Keratinocyte (primary cell): ENCODE data around the gene TMC8. TPM values are rescaled to one million over a fixed set of nuclear protein-coding genes. Genes with fewer than 3 reads are reported as not detected.
A peak's percentile ranks its signal among the peaks of the same experiment; 100 is the strongest.

Experiments used
- DNase-seq: peaks from one replicate; pipeline ENCODE4 v3.0.0-alpha.2; 2011; ENCODE audit warnings: low read depth, missing footprints, low spot score
- FAIRE-seq: peaks from 2 replicates; lab custom pipeline; 2011; peaks lifted over from hg19 to GRCh38; lab: Jason Lieb, UNC
- H2AFZ ChIP-seq: 2 replicates; pipeline ENCODE4 v1.6.0; 2012; ENCODE audit warnings: low read length, control low read depth, inconsistent platforms; ENCODE audit not compliant: control insufficient read depth
- H3K27ac ChIP-seq: 2 replicates; pipeline ENCODE4 v1.5.1; 2011; ENCODE audit warnings: low read length; ENCODE audit not compliant: control insufficient read depth, insufficient read depth
- H3K27me3 ChIP-seq: 3 replicates; pipeline ENCODE4 v1.6.0; 2011; ENCODE audit warnings: low read length; ENCODE audit not compliant: control insufficient read depth, insufficient read depth; ENCODE audit errors: extremely low read depth
- H3K36me3 ChIP-seq, 2 experiments: 2 replicates in 1 of 2; 3 replicates in 1 of 2; pipeline ENCODE4 v1.5.1; 2011; ENCODE audit warnings: low read length in 2 of 2, mild to moderate bottlenecking in 1 of 2; ENCODE audit not compliant: control insufficient read depth in 2 of 2, insufficient read depth in 2 of 2; ENCODE audit errors: extremely low read depth in 1 of 2
- H3K4me1 ChIP-seq: 3 replicates; pipeline ENCODE4 v1.5.1; 2011; ENCODE audit warnings: low read length; ENCODE audit not compliant: control insufficient read depth, insufficient read depth; ENCODE audit errors: extremely low read depth
- H3K4me2 ChIP-seq: 3 replicates; pipeline ENCODE4 v1.6.0; 2011; ENCODE audit warnings: low read depth, low read length; ENCODE audit not compliant: control insufficient read depth, insufficient read depth; ENCODE audit errors: extremely low read depth
- H3K4me3 ChIP-seq, 3 experiments: fragments of 200-600 bp in 1 of 3; sonication (generic) in 1 of 3; 2 replicates in 2 of 3; 3 replicates in 1 of 3; pipeline ENCODE4 v1.5.1; 2011 to 2016; ENCODE audit warnings: low read length in 3 of 3, mild to moderate bottlenecking in 3 of 3, control low read depth in 2 of 3, inconsistent platforms in 1 of 3, low read depth in 1 of 3, mixed read lengths in 1 of 3, mixed run types in 1 of 3, moderate library complexity in 1 of 3; ENCODE audit not compliant: control insufficient read depth in 2 of 3, insufficient read depth in 2 of 3; ENCODE audit errors: extremely low read depth in 1 of 3
- H3K79me2 ChIP-seq: 2 replicates; pipeline ENCODE4 v1.6.0; 2012; ENCODE audit warnings: low read length; ENCODE audit not compliant: control insufficient read depth, insufficient read depth
- H3K9ac ChIP-seq: 3 replicates; pipeline ENCODE4 v1.6.0; 2011; ENCODE audit warnings: low read length; ENCODE audit not compliant: control insufficient read depth, insufficient read depth; ENCODE audit errors: extremely low read depth
- H3K9me1 ChIP-seq: 3 replicates; pipeline ENCODE4 v1.6.0; 2011; ENCODE audit warnings: low read length; ENCODE audit not compliant: control insufficient read depth, insufficient read depth; ENCODE audit errors: extremely low read depth
- H3K9me3 ChIP-seq: 2 replicates; pipeline ENCODE4 v1.5.1; 2012; ENCODE audit warnings: low read depth, low read length; ENCODE audit not compliant: control insufficient read depth
- H4K20me1 ChIP-seq: 3 replicates; pipeline ENCODE4 v1.6.0; 2011; ENCODE audit warnings: low read length; ENCODE audit not compliant: control insufficient read depth, insufficient read depth; ENCODE audit errors: extremely low read depth
- EZH2 ChIP-seq: IDR thresholded peaks from one replicate; pipeline ENCODE4 v1.6.1; 2012; ENCODE audit warnings: inconsistent platforms, mild to moderate bottlenecking, low read length, moderate library complexity
- dilution Hi-C: fragments of 300-500 bp; cut with MboI; formaldehyde crosslinking; loops from one replicate; pipeline ENCODE4 v1.7.0; 2020; ENCODE audit warnings: low sequenced_read_pairs; ENCODE audit not compliant: extremely low pct_ligation_motif_present
- polyA plus RNA-seq, 5 experiments: library from polyadenylated mRNA; depleted of rRNA in 3 of 5; stranded (reverse) in 3 of 5; stranded (forward) in 1 of 5; unstranded in 1 of 5; fragments of >200 nt; gene quantifications; 1 replicate in 1 of 5; 2 replicates in 3 of 5; 3 replicates in 1 of 5; pipeline versions ENCODE4 v1.2.1 to v1.2.3, GENCODE V29; 2011 to 2012; ENCODE audit warnings: missing spikeins in 2 of 5, low read depth in 1 of 5, low replicate concordance in 1 of 5
- TF ChIP-seq, protein P1 (sequence below), 3 experiments: IDR thresholded peaks in 1 of 3; conservative IDR thresholded peaks in 1 of 3; optimal IDR thresholded peaks in 1 of 3; 2 replicates in 2 of 3; 3 replicates in 1 of 3; pipeline versions ENCODE3 to v1.5.1; 2011; ENCODE audit warnings: low read length in 3 of 3, mild to moderate bottlenecking in 3 of 3, moderate library complexity in 2 of 3, control low read depth in 1 of 3, inconsistent platforms in 1 of 3; ENCODE audit not compliant: insufficient read depth in 2 of 3; ENCODE audit errors: extremely low read depth in 1 of 3

The TMC8 gene
- polyA plus RNA-seq, 1 donor (not counting 4 experiments of a cell fraction or from before 2014, with no cell fraction given) = 0.14 TPM

DNA sequence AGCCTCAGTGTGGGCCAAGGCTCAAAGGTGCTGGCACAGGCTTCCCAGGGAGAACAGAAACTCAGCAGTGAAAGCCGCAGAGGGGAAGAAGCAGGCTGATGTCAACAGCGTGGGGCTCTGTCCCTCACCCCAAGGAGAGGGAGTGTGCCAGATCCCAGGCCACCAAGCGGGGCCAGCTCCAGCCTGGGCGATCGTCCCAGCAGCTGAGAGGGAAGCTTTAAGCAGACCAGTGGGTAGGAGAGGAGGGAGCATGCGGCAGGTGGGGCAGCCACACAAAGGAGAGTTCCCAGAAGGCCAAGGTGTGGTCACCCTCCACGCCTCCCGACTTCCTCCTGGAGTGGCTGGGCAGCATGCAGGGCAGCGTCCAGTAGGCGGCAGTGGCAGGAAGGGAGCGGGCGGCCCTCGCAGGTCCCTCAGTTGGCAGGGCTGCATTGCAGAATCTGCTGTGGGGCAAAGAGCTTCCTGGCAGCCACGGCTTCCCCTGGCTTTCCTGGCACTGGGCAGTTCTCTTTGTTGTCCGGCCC, 43.8 kb downstream of the TMC8 start:
- H2AFZ ChIP-seq = no peak overlapping the region

DNA sequence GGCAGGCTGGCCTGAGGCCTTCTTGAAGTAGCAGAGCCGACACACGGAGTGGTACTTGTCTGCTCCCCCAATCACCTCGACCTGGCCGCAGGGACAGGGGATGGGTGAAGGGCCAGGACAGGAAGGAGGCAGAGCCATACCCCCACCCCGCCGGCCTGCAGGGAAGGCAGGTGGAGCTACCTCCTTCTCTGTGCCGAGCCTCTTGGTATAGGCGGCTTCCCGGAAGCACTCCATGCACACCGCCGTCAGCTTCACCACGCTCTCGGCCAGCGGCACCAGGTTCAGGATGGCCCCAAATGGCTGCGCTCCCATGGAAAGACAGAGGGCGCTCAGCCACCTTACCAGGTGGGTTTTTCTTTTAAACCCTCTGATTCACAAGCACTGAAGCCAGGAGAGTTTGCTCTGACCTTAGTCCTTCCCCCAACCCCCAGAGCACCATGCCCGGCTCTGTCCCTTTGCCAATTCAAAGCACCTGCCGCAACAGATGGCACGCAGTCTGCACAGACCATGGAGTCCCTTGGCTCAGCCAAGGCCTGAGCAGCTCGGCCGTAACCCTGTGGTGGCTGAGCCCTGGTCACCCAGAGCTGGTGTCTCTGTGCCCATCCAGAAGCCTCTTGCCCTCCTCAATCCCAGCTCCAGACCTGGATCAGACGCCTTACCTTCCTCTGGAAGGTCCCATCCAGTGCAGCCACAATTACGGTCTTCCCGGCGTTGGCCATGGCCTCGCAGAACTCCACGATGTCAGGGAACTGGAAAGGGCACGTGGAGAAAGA, 44.5 kb downstream of the TMC8 start:
- TF ChIP-seq EZH2 = no peak
- TF ChIP-seq, protein P1, sequence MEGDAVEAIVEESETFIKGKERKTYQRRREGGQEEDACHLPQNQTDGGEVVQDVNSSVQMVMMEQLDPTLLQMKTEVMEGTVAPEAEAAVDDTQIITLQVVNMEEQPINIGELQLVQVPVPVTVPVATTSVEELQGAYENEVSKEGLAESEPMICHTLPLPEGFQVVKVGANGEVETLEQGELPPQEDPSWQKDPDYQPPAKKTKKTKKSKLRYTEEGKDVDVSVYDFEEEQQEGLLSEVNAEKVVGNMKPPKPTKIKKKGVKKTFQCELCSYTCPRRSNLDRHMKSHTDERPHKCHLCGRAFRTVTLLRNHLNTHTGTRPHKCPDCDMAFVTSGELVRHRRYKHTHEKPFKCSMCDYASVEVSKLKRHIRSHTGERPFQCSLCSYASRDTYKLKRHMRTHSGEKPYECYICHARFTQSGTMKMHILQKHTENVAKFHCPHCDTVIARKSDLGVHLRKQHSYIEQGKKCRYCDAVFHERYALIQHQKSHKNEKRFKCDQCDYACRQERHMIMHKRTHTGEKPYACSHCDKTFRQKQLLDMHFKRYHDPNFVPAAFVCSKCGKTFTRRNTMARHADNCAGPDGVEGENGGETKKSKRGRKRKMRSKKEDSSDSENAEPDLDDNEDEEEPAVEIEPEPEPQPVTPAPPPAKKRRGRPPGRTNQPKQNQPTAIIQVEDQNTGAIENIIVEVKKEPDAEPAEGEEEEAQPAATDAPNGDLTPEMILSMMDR (optimal IDR thresholded peaks at IDR 0.05 in 1 of 3, IDR thresholded peaks at IDR 0.05 in 1 of 3, conservative IDR thresholded peaks at IDR 0.05 in 1 of 3; ENCODE audit: extremely low read depth in 1 of 3, insufficient read depth in 2 of 3, low read length in 3 of 3) = peak in 2 of 3 experiments; percentile 4 to 34
- H3K27me3 ChIP-seq = no peaks in the 10 kb centered on the region
- H3K4me3 ChIP-seq = no peak overlapping the region
- H3K9ac ChIP-seq = no peak overlapping the region
- H3K9me1 ChIP-seq = no peaks in the 10 kb centered on the region
- H3K79me2 ChIP-seq = no peaks in the 10 kb centered on the region
- FAIRE-seq = no peak
- dilution Hi-C loops = no loop called here
- H3K4me2 ChIP-seq = no peak overlapping the region
- DNase-seq = no peak
- no peak overlapping the region for H2AFZ ChIP-seq
- no peaks in the 10 kb centered on the region for H3K9me3 ChIP-seq
- peaks cover 15% of the 10 kb centered on the region for H3K4me1 ChIP-seq
- H4K20me1 ChIP-seq = no peaks in the 10 kb centered on the region
- peaks cover 16 to 30% of the 10 kb centered on the region in 2 experiments for H3K36me3 ChIP-seq
- H3K27ac ChIP-seq = no peak overlapping the region

More for the DNA sequence above, 43.8 kb downstream of the TMC8 start:
- H3K4me1 ChIP-seq = peaks cover 19% of the 10 kb centered on the region
- FAIRE-seq (no peak), DNase-seq (no peak)
- TF ChIP-seq EZH2 = no peak
- TF ChIP-seq, protein P1 (optimal IDR thresholded peaks at IDR 0.05 in 1 of 3, IDR thresholded peaks at IDR 0.05 in 1 of 3, conservative IDR thresholded peaks at IDR 0.05 in 1 of 3; ENCODE audit: extremely low read depth in 1 of 3, insufficient read depth in 2 of 3, low read length in 3 of 3) = peak in 1 of 3 experiments; percentile 12
- no peak overlapping the region for H3K4me2 ChIP-seq
- no peaks in the 10 kb centered on the region for H4K20me1 ChIP-seq
- no peak overlapping the region for H3K27ac ChIP-seq
- dilution Hi-C loops = no loop called here
- no peaks in the 10 kb centered on the region for H3K79me2 ChIP-seq
- no peaks in the 10 kb centered on the region for H3K9me3 ChIP-seq
- H3K36me3 ChIP-seq = peaks cover 16 to 29% of the 10 kb centered on the region in 2 experiments
- no peak overlapping the region for H3K4me3 ChIP-seq
- H3K9me1 ChIP-seq = no peaks in the 10 kb centered on the region
- no peak overlapping the region for H3K9ac ChIP-seq
- H3K27me3 ChIP-seq = no peaks in the 10 kb centered on the region
